B cell (primary cell): ENCODE data around the gene YY1. TPM values are rescaled to one million over a fixed set of nuclear protein-coding genes. Genes with fewer than 3 reads are reported as not detected.
"Not testable (repeated sequence)": the region's sequence is repeated elsewhere in the genome, so short reads cannot be mapped to it uniquely, and the experiment has no call there.

Experiments
- ATAC-seq: fragments of 200-7000 bp; cut with Tn5 transposase; one replicate; pipeline ENCODE4 v1.10.0; 2021; ENCODE audit warnings: low read depth, mild to moderate bottlenecking, moderate number of reproducible peaks, moderate library complexity
- CTCF ChIA-PET: fragments of 350-600 bp; sonication (Branson Sonifier 250); formaldehyde crosslinking; loops from one replicate; lab custom pipeline; 2021; ENCODE audit warnings: antibody characterized with exemption, inconsistent platforms; lab: Charles Lee
- POLR2A ChIA-PET: fragments of 350-600 bp; sonication (Branson Sonifier 250); formaldehyde crosslinking; loops from one replicate; lab custom pipeline; 2021; ENCODE audit warnings: antibody characterized with exemption; lab: Charles Lee
- DNase-seq: peaks from one replicate; pipeline ENCODE4 v3.0.0; 2013
- H2AFZ ChIP-seq: 2 replicates; pipeline ENCODE4 v1.6.1; 2012; ENCODE audit warnings: mild to moderate bottlenecking, low read depth, low read length; ENCODE audit not compliant: insufficient read depth, poor library complexity, severe bottlenecking
- H3K27ac ChIP-seq, 2 donors: 1 replicate in 1 of 2; 2 replicates in 1 of 2; pipeline ENCODE4 v1.5.1; 2012 to 2013; ENCODE audit warnings: low read length in 2 of 2, mild to moderate bottlenecking in 2 of 2, moderate library complexity in 1 of 2
- H3K27me3 ChIP-seq, 4 experiments: fragments of 200-600 bp in 1 of 4; sonication (generic) in 1 of 4; replicated peaks in 1 of 4; 1 replicate in 2 of 4; 2 replicates in 2 of 4; pipeline versions ENCODE4 v1.6.1 to v1.7.0; 2013 to 2016; ENCODE audit warnings: low read length in 3 of 4, mild to moderate bottlenecking in 2 of 4, mixed read lengths in 1 of 4, moderate library complexity in 1 of 4; ENCODE audit not compliant: insufficient read depth in 4 of 4, control insufficient read depth in 3 of 4; ENCODE audit errors: control extremely low read depth in 1 of 4
- H3K36me3 ChIP-seq, 2 experiments: replicated peaks in 1 of 2; 1 replicate in 1 of 2; 2 replicates in 1 of 2; pipeline versions ENCODE4 v1.6.1 to v1.7.1; 2013; ENCODE audit warnings: low read length in 1 of 2; ENCODE audit not compliant: insufficient read depth in 2 of 2, control insufficient read depth in 1 of 2; ENCODE audit errors: control extremely low read depth in 1 of 2, extremely low read depth in 1 of 2
- H3K4me1 ChIP-seq, 2 donors: fragments of 200-600 bp in 1 of 2; sonication (generic) in 1 of 2; 1 replicate in 1 of 2; 2 replicates in 1 of 2; pipeline versions ENCODE4 v1.5.1 to v1.6.1; 2013 to 2017; ENCODE audit warnings: low read length in 2 of 2; ENCODE audit not compliant: control insufficient read depth in 2 of 2, insufficient read depth in 2 of 2
- H3K4me2 ChIP-seq: replicated peaks from 2 replicates; pipeline ENCODE3; 2012; ENCODE audit warnings: mild to moderate bottlenecking, low read depth, low read length; ENCODE audit not compliant: poor library complexity, severe bottlenecking
- H3K4me3 ChIP-seq, 5 experiments: fragments of 200-600 bp in 1 of 5; sonication (generic) in 1 of 5; 1 replicate in 3 of 5; 2 replicates in 2 of 5; pipeline versions ENCODE4 v1.5.1 to v1.7.0; 2011 to 2016; ENCODE audit warnings: low read length in 4 of 5, mild to moderate bottlenecking in 4 of 5, low read depth in 2 of 5, control low read depth in 1 of 5, moderate library complexity in 1 of 5; ENCODE audit not compliant: insufficient read depth in 1 of 5; ENCODE audit errors: control extremely low read depth in 1 of 5, extremely low read depth in 1 of 5
- H3K79me2 ChIP-seq: fragments of 200-600 bp; sonication (generic); one replicate; pipeline ENCODE4 v1.6.0; 2016; ENCODE audit warnings: low read length; ENCODE audit not compliant: control insufficient read depth, insufficient read depth
- H3K9ac ChIP-seq: fragments of 200-600 bp; sonication (generic); 2 replicates; pipeline ENCODE4 v1.6.1; 2017; ENCODE audit warnings: mild to moderate bottlenecking, low read length, moderate library complexity
- H3K9me3 ChIP-seq, 3 donors: one replicate each; pipeline versions ENCODE4 v1.6.1 to v1.7.1; 2013; ENCODE audit warnings: low read length in 2 of 3; ENCODE audit not compliant: control insufficient read depth in 2 of 3, insufficient read depth in 1 of 3; ENCODE audit errors: control extremely low read depth in 1 of 3
- H4K20me1 ChIP-seq: 2 replicates; pipeline ENCODE4 v1.6.0; 2012; ENCODE audit warnings: mild to moderate bottlenecking, low read length; ENCODE audit not compliant: insufficient read depth, control insufficient read depth, poor library complexity, severe bottlenecking
- H3K27ac Mint-ChIP-seq: one replicate; pipeline ENCODE4 v1.8.0; 2021; ENCODE audit warnings: mixed read lengths
- H3K27me3 Mint-ChIP-seq: one replicate; pipeline ENCODE4 v1.8.0; 2021; ENCODE audit warnings: mixed read lengths
- H3K4me1 Mint-ChIP-seq: one replicate; pipeline ENCODE4 v1.8.0; 2021; ENCODE audit warnings: mixed read lengths
- H3K4me3 Mint-ChIP-seq: one replicate; pipeline ENCODE4 v1.8.0; 2021; ENCODE audit warnings: mixed read lengths
- H3K9me3 Mint-ChIP-seq: one replicate; pipeline ENCODE4 v1.8.0; 2022; ENCODE audit warnings: mixed read lengths; ENCODE audit not compliant: insufficient read depth
- CTCF ChIP-seq: fragments of 200-600 bp; IDR thresholded peaks from one replicate; pipeline ENCODE4 v1.8.0; 2022; ENCODE audit warnings: antibody characterized with exemption, mild to moderate bottlenecking
- EZH2 ChIP-seq: IDR thresholded peaks from 2 replicates; pipeline ENCODE4 v1.6.1; 2012; ENCODE audit warnings: borderline replicate concordance, low read depth, mild to moderate bottlenecking, moderate library complexity, low read length; ENCODE audit not compliant: insufficient read depth, poor library complexity, severe bottlenecking
- WGBS: methylation state at CpG from one replicate; pipeline ENCODE4 v1.1.5; 2013; ENCODE audit warnings: missing lambda C conversion rate; ENCODE audit not compliant: insufficient coverage; 5-methylcytosine and 5-hydroxymethylcytosine counted together
- intact Hi-C: fragments of 100-400 bp; cut with micrococcal nuclease; formaldehyde crosslinking; loops from one replicate; pipeline ENCODE4 v1.10.0; 2022
- polyA plus RNA-seq: library from polyadenylated mRNA; depleted of rRNA; stranded (reverse); fragments of >200 nt; gene quantifications from 2 replicates; pipeline ENCODE4 v1.2.3, GENCODE V29; 2012
- total RNA-seq, 2 donors: library from RNA; stranded (reverse); fragments of 120-200 nt in 1 of 2; gene quantifications; 1 replicate in 1 of 2; 2 replicates in 1 of 2; pipeline versions ENCODE4 v1.2.3 to v1.2.4, GENCODE V29; 2013 to 2022

The YY1 gene
- total and polyA plus RNA-seq, 2 donors (not counting 1 experiment from before 2014, with no cell fraction given) = 24.0 to 91.4 TPM

GRCh38 chr14:100296729-100297128, 57.8 kb downstream of the YY1 start:
- H3K36me3 ChIP-seq, H3K27me3 Mint-ChIP-seq, ATAC-seq, H4K20me1 ChIP-seq, H3K27me3 ChIP-seq, H3K79me2 ChIP-seq, DNase-seq, H3K9me3 Mint-ChIP-seq, H3K9me3 ChIP-seq: not testable (repeated sequence)
- peak overlapping the region in 1 of 5 experiments; percentile 16 for H3K4me3 ChIP-seq
- H3K27ac Mint-ChIP-seq = peak overlapping the region; percentile 97
- 83% methylated on average over 6 of the region's 11 CpGs for WGBS
- peaks cover 35 to 57% of the 10 kb centered on the region in 2 donors for H3K4me1 ChIP-seq
- H3K4me3 Mint-ChIP-seq = peak overlapping the region; percentile 82
- POLR2A ChIA-PET = interaction anchor here (0.9 to 1.3 kb wide), 8 partner anchors 9 to 228 kb away, joined by 3 to 5 read pairs (median 3); partner anchors contain the start of gene SLC25A29
- intact Hi-C loops = loop anchor here (1.0 kb wide), 2 partner anchors 9 to 11 kb away; no protein-coding TSS in a partner anchor
- peak overlapping the region; percentile 71 for H3K4me2 ChIP-seq
- H2AFZ ChIP-seq = peak overlapping the region; percentile 71
- CTCF ChIA-PET = interaction anchor here (1.0 to 5.5 kb wide), 7 partner anchors 11 to 141 kb away, joined by 3 to 51 read pairs (median 5); no protein-coding TSS in a partner anchor
- peaks cover 59% of the 10 kb centered on the region for H3K4me1 Mint-ChIP-seq
- peak overlapping the region; percentile 42 for H3K9ac ChIP-seq
- H3K27ac ChIP-seq = peak overlapping the region in 1 of 2 donors; percentile 48

- Mint-ChIP-seq H3K4me3 (peak overlapping the region; percentile 82), H3K4me1 (peaks cover 60% of the 10 kb centered on the region), H3K27ac (peak overlapping the region; percentile 97), H3K9me3 (no peaks in the 10 kb centered on the region), H3K27me3 (no peaks in the 10 kb centered on the region)
- no peaks in the 10 kb centered on the region for H3K9me3 ChIP-seq
- H3K27ac ChIP-seq = peak overlapping the region; percentile 21 to 48
- peak; percentile 86 for ATAC-seq
- H3K9ac ChIP-seq = peak overlapping the region; percentile 42
- intact Hi-C loops = loop anchor here (1.0 kb wide), 2 partner anchors 8 to 12 kb away; no protein-coding TSS in a partner anchor
- H3K36me3 ChIP-seq = no peaks in the 10 kb centered on the region
- 36% methylated on average over 23 of the region's 30 CpGs for WGBS
- TF ChIP-seq EZH2 (no peak), CTCF (no peak)
- POLR2A ChIA-PET = interaction anchor here (1.0 to 1.3 kb wide), 7 partner anchors 8 to 80 kb away, joined by 3 to 5 read pairs (median 3); partner anchors contain the start of gene SLC25A29
- peak overlapping the region; percentile 71 for H3K4me2 ChIP-seq
- H3K4me1 ChIP-seq = peaks cover 35 to 57% of the 10 kb centered on the region in 2 donors
- no peaks in the 10 kb centered on the region for H3K27me3 ChIP-seq
- H2AFZ ChIP-seq = peak overlapping the region; percentile 71
- peak overlapping the region in 3 of 5 experiments; percentile 16 to 32 (median 28) for H3K4me3 ChIP-seq
- H4K20me1 ChIP-seq = no peaks in the 10 kb centered on the region
- CTCF ChIA-PET = interaction anchor here (1.0 to 5.5 kb wide), 9 partner anchors 10 to 142 kb away, joined by 3 to 51 read pairs (median 5); no protein-coding TSS in a partner anchor
- H3K79me2 ChIP-seq = peaks cover 5% of the 10 kb centered on the region
- peak; percentile 79 for DNase-seq
These were observed 58.7 kb downstream of the YY1 start for GRCh38 chr14:100297320-100298300.
